T47D (cell line): Measurements from ENCODE around the gene TEX54.
A peak's percentile ranks its signal among the peaks of the same experiment; 100 is the strongest.

Source experiments
- DNase-seq, 2 experiments: peaks; one replicate each; pipeline versions ENCODE4 v3.0.0 to v3.0.0-alpha.2; 2011 to 2012; ENCODE audit warnings: low read depth in 1 of 2, low spot score in 1 of 2
- JUND ChIP-seq: IDR thresholded peaks from 2 replicates; pipeline ENCODE4 v1.6.1; 2012; ENCODE audit warnings: low read depth
- in situ Hi-C: cut with HindIII; loops from 2 replicates; pipeline ENCODE4 v1.10.0; 2016; ENCODE audit warnings: low sequenced_read_pairs, low pct_unique_long_range_greater_than_20kb

Gene TEX54

DNA sequence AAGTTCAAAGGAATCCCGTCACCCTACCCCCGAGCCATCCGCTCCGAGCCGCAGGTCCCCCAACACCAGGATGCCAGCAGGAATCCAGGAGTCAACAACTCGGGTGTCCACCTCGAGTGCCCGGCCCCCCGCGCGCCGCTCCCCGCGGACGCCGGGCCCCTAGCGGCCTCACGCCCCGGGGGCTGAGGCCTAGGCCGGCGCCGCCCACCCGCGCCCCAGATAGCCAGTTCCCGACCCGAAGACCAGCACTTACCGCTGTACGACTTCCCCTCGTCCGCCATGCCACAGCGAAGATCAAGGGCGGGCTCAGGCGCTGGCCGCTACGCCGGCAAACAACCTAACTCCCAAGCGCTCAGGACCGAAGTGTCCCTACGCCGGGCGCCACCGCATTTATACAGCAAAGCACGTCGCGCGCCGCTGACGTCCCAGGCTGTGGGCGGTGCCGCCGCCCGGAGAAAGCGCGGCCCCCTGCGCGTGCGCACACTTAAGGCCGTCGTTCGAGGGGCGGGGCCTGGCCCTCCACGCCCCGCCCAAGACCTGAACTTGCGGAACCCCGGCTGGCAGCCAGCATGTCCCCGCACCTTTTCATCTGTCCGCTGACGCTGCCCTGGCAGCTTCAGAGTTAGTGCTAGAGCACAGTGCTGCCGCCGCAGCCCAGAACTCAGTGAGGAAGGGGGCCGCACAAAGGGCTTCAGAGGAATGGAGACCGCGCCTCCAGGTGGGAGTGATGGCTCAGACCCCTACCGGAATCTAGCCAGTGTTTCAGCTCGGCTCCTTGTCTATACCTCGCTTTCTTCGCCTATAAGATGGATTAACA, 27.4 kb downstream of the TEX54 start, which contains the start of gene NXF1:
Gene NXF1 (minus strand): TSS at position 365 of the 817 bp plus-strand sequence. CDS start 84 bp downstream, at position 281.
- peak; percentile 91 to 97 for DNase-seq
- in situ Hi-C loops = no loop called here
- peak; percentile 27; the same call in 1 of the 2 replicates for TF ChIP-seq JUND

DNA sequence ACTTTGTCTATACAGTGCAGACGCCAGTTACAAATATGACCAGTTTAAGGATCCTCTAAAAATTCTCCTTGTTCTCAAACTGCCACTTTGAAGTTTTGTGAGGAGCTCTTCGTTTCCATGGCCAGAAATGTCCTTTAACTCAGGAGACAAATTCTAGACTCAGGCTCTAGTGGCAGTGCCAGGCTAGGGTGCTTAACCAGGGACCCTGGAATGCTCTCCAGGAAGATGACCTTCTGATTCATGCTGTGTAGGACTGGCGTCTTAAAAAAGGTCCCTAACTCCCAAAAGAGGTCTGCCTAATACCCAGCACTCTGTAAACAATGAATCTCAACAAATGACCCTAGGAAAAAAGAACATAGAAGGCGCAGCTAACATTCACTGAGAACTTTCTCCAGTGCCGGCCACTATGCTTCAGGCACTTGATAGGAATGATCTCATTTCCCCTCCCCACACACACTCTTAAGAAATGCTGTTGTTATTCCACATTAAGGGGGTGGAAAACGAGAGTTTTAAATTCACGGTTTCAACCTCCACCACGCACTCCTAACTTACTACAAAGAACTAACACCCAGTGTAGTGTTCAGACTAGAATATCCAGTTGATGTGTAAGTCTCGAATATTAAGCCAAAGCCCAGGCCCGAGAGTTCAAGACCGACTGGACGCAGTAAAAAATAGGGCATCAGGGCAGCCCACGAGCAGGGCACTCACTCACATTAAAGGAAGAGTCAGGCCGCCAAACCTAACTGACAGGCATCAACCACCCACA, 28.1 kb downstream of the TEX54 start:
- DNase-seq = no peak
- in situ Hi-C loops = no loop called here
- no peak for TF ChIP-seq JUND

DNA sequence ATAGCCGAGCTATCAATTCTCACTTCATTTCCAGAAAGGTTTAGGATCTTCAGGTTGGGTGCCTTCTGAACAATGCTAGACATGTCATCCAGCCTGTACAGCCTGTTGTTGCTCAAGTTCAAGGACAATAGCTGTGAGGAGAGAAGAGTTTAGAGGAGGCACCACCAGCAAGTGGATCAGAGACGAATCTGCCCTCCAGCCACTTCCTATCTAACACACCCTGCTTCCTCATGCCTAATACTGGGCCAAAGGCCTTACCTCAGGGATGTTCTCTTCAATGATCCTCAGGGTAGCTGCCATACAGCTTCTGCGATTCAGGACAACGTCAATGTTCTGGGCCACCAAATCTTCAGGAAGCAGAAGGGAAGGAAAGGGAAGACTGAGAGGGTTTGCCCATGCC, 31.6 kb downstream of the TEX54 start:
- in situ Hi-C loops = no loop called here
- no peak for DNase-seq
- no peak for TF ChIP-seq JUND

DNA sequence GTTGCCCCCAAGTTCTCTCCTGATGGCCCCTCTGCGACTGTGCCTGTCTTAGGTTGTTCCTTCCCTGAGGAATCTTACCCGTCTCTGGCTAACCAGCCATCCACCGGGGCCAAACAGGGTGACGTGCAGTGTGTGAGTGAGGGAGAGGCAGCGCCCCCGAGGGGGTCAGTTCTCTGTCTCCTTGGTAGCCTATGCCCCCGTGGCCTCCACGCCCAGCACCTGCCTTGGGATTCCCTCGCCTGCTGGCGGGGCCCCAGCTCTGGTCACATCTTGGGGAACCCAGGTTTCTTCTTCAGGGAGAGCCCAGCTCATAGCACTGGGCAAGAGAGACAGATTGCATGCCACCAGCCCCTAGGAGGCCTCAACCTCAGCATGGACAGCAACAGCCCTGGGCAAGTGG, 33.2 kb downstream of the TEX54 start:
- in situ Hi-C loops = no loop called here
- no peak for DNase-seq
- TF ChIP-seq JUND = no peak

DNA sequence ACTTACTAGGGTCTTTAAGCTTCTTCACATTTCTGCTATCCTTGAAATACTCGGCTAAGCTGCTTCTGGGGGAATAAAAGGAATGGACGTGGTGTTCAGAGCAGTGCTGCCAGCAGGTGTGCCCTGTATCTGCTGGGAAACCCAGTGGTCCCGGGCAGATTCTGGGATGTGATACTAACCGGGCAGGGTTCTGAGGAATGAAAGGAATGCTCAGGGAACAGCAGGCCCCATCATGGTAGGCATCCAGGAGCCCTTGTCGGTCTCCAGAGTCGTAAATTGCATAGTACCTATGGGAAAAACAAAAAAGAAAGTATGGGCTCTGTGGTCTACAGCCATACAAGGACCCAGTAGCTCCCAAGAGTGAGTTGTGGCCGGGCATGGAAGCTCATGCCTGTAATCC, 36.4 kb downstream of the TEX54 start:
- no peak for TF ChIP-seq JUND
- in situ Hi-C loops = no loop called here
- DNase-seq = no peak

DNA sequence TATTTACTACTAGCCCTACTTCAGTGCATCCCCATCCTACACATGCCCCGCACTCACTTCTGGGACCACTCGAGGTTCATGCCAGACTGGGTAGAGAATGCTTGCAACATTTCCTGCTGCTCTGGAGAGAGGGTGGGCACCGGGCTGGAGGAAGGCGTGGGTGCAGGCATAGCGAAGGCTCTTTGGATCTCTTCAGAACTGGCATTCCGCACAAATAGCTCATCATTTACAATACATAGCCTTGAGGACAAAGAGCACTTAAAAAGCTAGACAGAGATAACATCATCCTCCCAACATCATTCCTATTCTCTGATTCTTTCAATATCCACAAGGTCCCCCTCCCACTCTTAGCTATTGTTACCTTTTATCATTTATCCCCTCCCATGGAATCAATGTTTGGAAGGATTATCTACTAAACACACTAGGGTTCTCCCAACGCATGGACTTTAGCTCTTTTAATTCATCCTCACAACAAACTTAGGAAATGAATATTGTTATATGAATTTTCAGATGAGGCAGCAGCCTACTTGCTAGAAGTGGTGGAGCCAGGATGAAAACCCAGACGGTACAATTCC, 38.4 kb downstream of the TEX54 start:
- TF ChIP-seq JUND = no peak
- in situ Hi-C loops = no loop called here
- DNase-seq = no peak

DNA sequence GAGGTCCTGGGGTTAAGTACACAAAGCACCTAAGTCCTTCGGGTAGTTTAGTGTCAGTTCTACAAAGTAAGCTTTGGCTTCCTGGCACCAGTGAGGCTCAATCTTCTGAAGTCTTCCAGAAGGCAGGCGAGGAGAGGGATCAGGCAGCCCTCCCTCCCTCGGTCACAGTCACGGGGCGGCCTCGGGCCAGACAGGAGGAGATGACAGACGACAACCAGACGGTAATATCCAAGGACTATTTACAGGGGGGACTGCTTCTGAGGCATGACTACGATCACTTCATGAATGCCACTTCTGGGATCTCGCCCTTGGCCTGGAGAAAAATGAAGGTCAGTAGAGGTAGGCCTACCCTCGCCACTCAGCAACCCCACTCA, 40.5 kb downstream of the TEX54 start:
- in situ Hi-C loops = no loop called here
- no peak for TF ChIP-seq JUND
- no peak for DNase-seq

DNA sequence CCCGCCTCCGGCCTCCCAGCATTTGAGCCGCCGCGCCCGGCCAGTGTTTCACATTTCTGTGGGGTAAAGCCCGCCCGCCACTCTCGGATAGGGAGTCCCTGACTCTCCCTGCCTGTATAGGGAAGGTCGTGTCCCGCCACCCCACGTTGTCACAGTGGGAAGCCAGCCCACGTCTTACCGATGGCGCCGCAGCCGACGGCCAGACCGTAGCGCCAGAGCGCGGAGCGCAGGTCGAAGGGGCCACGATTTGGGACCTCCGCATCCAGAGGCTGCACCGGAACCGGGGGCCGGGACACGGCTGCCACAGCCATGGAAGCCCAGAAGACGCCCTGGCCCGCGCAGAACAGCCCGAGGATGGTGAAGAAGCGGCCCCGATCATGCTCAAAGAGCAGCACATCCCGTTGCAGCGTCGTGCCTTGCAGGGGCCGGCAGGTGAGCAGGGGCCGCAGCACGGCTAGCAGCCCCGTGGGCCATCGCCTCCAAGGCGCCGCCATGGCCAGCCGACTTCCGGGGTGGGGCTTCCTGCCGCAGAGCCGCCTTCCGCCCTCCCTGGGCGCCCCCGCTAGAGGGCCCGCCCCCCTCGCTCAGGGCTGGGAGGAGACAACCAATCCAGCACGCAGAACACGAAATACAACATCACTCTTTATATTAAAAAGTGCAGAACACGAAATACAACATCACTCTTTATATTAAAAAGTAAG, 41.0 kb downstream of the TEX54 start, which contains the start of gene TMEM223:
Gene TMEM223 (minus strand): TSS at position 506 of the 701 bp plus-strand sequence. CDS start 12 bp downstream, at position 494.
- in situ Hi-C loops = no loop called here
- no peak for TF ChIP-seq JUND
- DNase-seq = peak; percentile 79 to 92

DNA sequence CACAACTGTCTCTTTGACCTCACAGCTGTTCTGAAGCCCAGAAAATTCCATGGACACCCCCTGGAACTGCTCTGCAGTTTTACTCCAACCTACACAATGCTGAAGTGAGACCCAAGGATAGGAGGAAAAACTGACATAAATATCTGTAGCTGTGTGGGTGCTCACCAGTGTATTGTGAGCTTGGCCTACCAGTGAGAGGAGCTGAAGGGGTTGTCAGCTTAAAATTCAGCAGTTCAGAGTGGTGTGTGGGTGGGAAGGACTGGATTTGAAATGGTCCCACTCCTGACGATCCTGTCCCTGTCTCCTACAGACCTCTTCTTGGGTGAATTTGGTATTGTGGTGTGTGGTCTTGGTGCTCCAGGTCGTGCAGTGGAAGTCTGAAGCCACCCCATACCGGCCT, 43.1 kb downstream of the TEX54 start:
- no peak for DNase-seq
- TF ChIP-seq JUND = no peak
- in situ Hi-C loops = no loop called here

DNA sequence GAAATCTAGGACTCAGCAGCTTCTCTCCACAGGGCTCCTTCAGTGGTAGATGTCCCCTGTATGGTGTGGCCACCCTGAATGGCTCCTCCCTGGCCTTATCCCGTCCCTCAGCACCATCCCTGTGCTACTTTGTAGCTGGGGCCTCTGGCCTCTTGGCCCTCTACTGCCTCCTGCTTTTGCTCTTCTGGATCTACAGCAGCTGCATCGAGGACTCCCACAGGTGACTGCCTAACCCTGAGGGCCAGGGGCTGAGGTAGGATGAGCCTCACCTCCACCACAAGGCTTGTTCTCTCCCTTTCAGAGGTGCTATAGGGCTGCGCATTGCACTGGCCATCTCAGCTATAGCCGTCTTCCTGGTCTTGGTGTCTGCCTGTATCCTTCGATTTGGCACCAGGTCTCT, 43.6 kb downstream of the TEX54 start:
- in situ Hi-C loops = no loop called here
- DNase-seq = no peak
- TF ChIP-seq JUND = no peak

DNA sequence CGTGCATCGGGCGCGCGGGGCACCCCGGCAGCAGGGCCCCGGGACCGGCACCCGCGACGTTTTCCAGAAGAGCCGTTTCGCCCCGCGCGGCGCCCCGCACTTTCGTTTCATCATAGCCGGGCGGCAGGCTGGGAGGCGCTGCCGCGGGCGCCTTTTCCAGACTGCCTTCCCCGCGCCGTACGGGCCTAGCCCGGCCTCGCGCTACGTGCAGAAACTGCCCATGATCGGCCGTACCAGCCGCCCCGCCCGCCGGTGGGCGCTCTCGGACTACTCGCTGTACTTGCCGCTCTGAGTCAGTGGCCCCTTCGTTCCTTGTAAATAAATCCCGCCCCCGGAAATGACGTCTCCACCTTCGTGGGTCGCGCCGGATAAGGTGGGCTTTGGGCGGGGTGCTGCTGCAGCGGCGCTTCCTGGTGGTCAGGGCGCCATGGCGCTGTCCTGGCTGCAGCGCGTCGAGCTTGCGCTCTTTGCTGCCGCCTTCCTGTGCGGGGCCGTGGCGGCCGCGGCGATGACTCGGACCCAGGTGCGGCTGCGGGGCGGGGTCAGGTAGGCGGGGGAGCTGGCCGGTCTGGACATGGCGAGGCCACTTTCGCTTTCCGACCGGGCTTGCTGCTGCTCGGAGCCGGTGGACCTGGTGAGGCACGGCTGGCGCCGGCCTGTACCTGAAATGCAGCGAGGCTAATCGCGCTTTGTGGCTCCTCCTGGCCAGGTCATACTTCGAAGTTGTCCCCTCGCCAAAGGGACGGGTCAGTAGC, 45.5 kb downstream of the TEX54 start, which contains the start of gene TMEM179B:
Gene TMEM179B (plus strand): TSS at position 398 of the 755 bp plus-strand sequence. CDS start 30 bp downstream, at position 428.
- DNase-seq = peak; percentile 95 to 99
- peak; percentile 24; the same call in 1 of the 2 replicates for TF ChIP-seq JUND
- in situ Hi-C loops = no loop called here
